Right lobe of liver (tissue), 6 donors: ENCODE measurements around the gene MAL. TPM values are rescaled to one million over a fixed set of nuclear protein-coding genes. Genes with fewer than 3 reads are reported as not detected.
A peak's percentile ranks its signal among the peaks of the same experiment; 100 is the strongest.

Experiments used
- ATAC-seq, 4 donors: fragments of 200-7000 bp; cut with Tn5 transposase; one replicate each; pipeline ENCODE4 v1.9.1; 2020; ENCODE audit warnings: mild to moderate bottlenecking in 4 of 4, moderate library complexity in 4 of 4
- DNase-seq, 3 donors: peaks; one replicate each; pipeline ENCODE4 v3.0.0-alpha.2; 2020
- H3K27ac ChIP-seq, 3 donors: fragments of 200-600 bp; one replicate each; pipeline ENCODE4 v1.8.0; 2022
- H3K27me3 ChIP-seq, 2 donors: fragments of 200-600 bp; one replicate each; pipeline ENCODE4 v1.8.0; 2022
- H3K36me3 ChIP-seq, 4 donors: fragments of 200-600 bp; sonication (generic) in 1 of 4; one replicate each; pipeline versions ENCODE4 v1.5.1 to v1.8.0; 2017 to 2022; ENCODE audit warnings: control low read depth in 1 of 4
- H3K4me1 ChIP-seq, 4 donors: fragments of 200-600 bp; sonication (generic) in 1 of 4; one replicate each; pipeline versions ENCODE4 v1.5.1 to v1.8.0; 2017 to 2022; ENCODE audit warnings: control low read depth in 1 of 4
- H3K4me3 ChIP-seq, 3 donors: fragments of 200-600 bp; one replicate each; pipeline ENCODE4 v1.8.0; 2022
- H3K9me3 ChIP-seq, 4 donors: fragments of 200-600 bp; sonication (generic) in 1 of 4; one replicate each; pipeline versions ENCODE4 v1.5.1 to v1.8.0; 2017 to 2022; ENCODE audit warnings: control low read depth in 1 of 4
- POLR2A ChIP-seq: fragments of 450-650 bp; IDR thresholded peaks from one replicate; pipeline ENCODE4 v1.6.1; 2017; ENCODE audit warnings: antibody characterized with exemption, mild to moderate bottlenecking
- WGBS: methylation state at CpG from one replicate; pipeline ENCODE4 v1.1.6; 2018; ENCODE audit warnings: low coverage, low lambda C conversion rate; ENCODE audit not compliant: insufficient coverage; ENCODE audit errors: missing lambda C conversion rate; 5-methylcytosine and 5-hydroxymethylcytosine counted together
- intact Hi-C, 2 donors: fragments of 100-400 bp; cut with DNase I; formaldehyde crosslinking; loops; one replicate each; pipeline versions ENCODE4 v1.11.2 to v1.14.1; 2022
- total RNA-seq, 6 experiments: library from RNA; depleted of rRNA in 2 of 6; stranded (reverse); fragments of >200 nt in 2 of 6; fragmentation: NEBNext Ultra II Directional in 3 of 6; extraction: Animal tissue kit (Norgen Biotek cat#: 25700) in 3 of 6; gene quantifications; one replicate each; pipeline versions ENCODE4 v1.1.0 to v1.2.4, GENCODE V29; 2016 to 2023
- TF ChIP-seq, protein P1 (sequence below), 4 donors: fragments of 200-600 bp in 3 of 4; fragments of 450-650 bp in 1 of 4; IDR thresholded peaks; one replicate each; pipeline versions ENCODE4 v1.5.1 to v1.8.0; 2016 to 2022; ENCODE audit warnings: antibody characterized with exemption in 4 of 4, mild to moderate bottlenecking in 2 of 4
- donor health status: DM: no; HTN: yes; CAD: no.
- donor health status: DM: no; HTN: no; CAD: no.
- donor health status: DM: no; HTN: no; CAD: no.
- donor health status: DM: no; HTN: yes; CAD: no.
- donor health status: DM: no; HTN: yes; CAD: no.

Gene MAL
- total RNA-seq, 6 experiments from 2014 or later, result 0.24 TPM; not detected in 5

GRCh38 chr2:95041060-95041823 lies 15.7 kb downstream of the MAL start:
- H3K27ac ChIP-seq, result no peak overlapping the region

DNA sequence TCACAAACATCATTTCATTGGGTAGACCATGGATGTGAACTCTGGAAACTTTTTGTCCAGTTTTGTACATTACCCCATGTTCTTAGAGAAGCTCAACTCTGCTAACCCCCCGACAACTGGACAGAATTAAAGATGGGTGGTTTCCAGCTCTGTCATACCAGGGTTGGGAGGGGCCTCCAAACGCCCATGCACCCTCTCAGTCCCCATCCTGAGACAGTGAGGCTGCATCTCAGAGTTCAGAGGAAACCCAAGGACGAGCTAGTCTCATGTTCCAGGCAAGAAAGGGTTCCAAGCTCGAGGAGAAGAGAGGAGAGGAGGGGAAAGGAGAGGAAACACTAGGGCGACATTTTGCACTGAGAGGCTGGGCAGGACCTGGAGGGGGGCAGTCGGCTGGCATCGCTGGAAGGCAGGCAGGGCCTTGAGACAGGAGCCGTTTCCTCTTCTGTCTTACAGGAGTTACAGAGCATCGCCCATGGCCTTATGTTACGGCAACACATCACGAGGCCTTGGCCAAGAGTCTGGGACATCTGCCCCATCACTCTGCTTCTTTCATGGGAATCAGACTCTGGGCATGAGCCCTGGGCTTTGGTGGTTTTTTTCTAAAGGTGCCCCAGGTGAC lies 16.4 kb downstream of the MAL start:
- no peaks in the 10 kb centered on the region for H3K4me1 ChIP-seq
- 59% methylated on average over 9 of the region's 11 CpGs for WGBS
- H3K27ac ChIP-seq, result no peak overlapping the region
- no peaks in the 10 kb centered on the region for H3K9me3 ChIP-seq
- no peak overlapping the region for H3K4me3 ChIP-seq
- H3K27me3 ChIP-seq, result no peaks in the 10 kb centered on the region
- ATAC-seq, result no peak
- intact Hi-C loops, result no loop called here
- peak in 1 of 3 donors; percentile 3 for DNase-seq
- TF ChIP-seq, protein P1, sequence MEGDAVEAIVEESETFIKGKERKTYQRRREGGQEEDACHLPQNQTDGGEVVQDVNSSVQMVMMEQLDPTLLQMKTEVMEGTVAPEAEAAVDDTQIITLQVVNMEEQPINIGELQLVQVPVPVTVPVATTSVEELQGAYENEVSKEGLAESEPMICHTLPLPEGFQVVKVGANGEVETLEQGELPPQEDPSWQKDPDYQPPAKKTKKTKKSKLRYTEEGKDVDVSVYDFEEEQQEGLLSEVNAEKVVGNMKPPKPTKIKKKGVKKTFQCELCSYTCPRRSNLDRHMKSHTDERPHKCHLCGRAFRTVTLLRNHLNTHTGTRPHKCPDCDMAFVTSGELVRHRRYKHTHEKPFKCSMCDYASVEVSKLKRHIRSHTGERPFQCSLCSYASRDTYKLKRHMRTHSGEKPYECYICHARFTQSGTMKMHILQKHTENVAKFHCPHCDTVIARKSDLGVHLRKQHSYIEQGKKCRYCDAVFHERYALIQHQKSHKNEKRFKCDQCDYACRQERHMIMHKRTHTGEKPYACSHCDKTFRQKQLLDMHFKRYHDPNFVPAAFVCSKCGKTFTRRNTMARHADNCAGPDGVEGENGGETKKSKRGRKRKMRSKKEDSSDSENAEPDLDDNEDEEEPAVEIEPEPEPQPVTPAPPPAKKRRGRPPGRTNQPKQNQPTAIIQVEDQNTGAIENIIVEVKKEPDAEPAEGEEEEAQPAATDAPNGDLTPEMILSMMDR (IDR thresholded peaks at IDR 0.05), result no peak
- no peak for TF ChIP-seq POLR2A
- no peaks in the 10 kb centered on the region for H3K36me3 ChIP-seq

More at GRCh38 chr2:95041060-95041823, 15.7 kb downstream of the MAL start:
- ATAC-seq (no peak), DNase-seq (peak in 2 of 3 donors; percentile 2 to 7)
- H3K27me3 ChIP-seq, result no peaks in the 10 kb centered on the region
- no peaks in the 10 kb centered on the region for H3K9me3 ChIP-seq
- intact Hi-C loops, result no loop called here
- H3K4me1 ChIP-seq, result no peaks in the 10 kb centered on the region
- TF ChIP-seq POLR2A, result no peak
- TF ChIP-seq, protein P1 (IDR thresholded peaks at IDR 0.05), result no peak
- WGBS, result 66% methylated on average over 9 of the region's 10 CpGs
- H3K4me3 ChIP-seq, result no peak overlapping the region
- no peaks in the 10 kb centered on the region for H3K36me3 ChIP-seq

DNA sequence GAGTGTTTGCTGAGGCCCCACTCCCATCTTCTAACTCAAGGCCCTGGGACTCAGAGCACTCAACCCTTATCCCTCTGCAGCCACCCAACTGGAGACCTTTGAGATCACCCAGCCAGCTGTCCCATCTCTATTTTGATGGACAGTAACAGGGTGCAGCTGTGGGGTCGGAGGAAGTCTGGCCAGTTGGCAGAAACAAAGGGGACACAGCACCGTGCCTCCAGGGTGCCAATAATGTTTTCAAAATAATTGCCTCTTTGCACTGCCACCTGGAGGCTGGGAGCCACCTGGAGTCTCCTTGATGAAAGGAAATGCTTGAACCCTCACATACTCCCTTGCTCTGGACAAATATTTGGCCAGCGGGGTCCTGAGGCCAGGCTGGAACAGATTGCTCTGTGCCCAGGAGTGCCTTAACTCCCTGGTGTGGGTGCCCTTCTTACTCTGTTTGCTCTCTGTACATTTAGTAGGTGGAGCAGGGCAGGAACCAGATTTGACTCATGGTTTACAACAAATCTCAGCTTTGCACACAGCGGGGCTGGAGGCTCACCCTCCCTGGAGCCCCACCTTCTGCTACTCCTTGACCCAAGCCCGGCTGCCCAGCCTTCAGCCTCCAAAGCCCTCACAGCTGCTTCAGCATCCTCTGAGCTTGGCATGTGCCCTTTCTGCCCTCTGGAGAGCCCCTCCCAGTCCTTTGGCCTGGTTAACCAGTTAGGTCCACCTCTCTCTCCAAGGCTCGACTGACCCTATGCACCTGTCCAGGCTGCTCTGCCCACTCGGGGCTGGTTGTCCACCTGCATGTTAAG lies 17.2 kb downstream of the MAL start:
- no peaks in the 10 kb centered on the region for H3K27me3 ChIP-seq
- H3K9me3 ChIP-seq, result no peaks in the 10 kb centered on the region
- 40% methylated on average over 2 of the region's 7 CpGs for WGBS
- ATAC-seq (no peak), DNase-seq (peak in 1 of 3 donors; percentile 5)
- H3K36me3 ChIP-seq, result no peaks in the 10 kb centered on the region
- no peak overlapping the region for H3K4me3 ChIP-seq
- no peak for TF ChIP-seq POLR2A
- TF ChIP-seq, protein P1 (IDR thresholded peaks at IDR 0.05), result no peak
- no peaks in the 10 kb centered on the region for H3K4me1 ChIP-seq
- H3K27ac ChIP-seq, result no peak overlapping the region
- intact Hi-C loops, result no loop called here

DNA sequence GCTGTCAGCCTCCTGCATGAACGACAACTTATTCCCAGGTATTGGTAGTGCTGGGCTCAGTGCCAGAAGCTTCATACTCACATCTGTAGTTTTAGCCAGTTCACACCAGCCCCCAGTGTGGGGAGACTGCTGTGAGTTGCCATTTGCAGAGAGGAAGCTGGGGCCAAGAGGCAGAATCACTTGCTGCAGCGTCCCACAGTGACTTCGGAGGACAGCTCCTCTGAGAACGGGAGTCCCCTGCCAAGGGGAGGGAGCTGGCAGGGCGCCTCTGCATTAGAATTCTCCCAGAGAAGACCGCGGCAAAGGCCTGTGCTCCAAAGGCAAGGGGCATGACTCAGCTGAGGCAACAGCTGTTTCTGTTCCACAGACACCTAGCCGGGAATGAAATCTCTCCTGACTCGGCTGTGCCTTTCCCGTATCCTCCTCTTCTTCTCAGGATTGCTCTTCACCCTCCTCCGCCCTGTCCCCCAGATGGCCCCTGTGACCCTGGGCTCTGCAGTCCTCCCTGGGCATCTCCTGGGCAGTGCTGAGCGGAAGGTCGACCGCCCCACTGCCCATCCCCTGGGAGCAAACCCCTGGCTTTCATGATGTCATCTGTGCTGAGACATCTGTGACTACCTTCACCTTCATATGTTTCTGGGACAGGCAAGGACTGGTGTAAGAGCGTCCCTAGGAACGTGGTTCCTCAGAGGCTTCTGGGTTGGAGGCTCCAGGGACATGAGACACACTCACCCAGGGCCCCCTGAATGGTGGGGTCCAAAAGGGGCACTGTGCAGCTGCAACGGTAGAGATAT lies 18.0 kb downstream of the MAL start:
- intact Hi-C loops, result no loop called here

More for the DNA sequence above, 18.0 kb downstream of the MAL start:
- ATAC-seq, result peak; percentile 37 to 81 (median 51)
- H3K4me3 ChIP-seq, result no peak overlapping the region
- TF ChIP-seq, protein P1 (IDR thresholded peaks at IDR 0.05), result no peak
- TF ChIP-seq POLR2A, result no peak
- H3K9me3 ChIP-seq, result no peaks in the 10 kb centered on the region
- DNase-seq, result peak in 2 of 3 donors; percentile 54 to 68
- WGBS, result 26% methylated on average over 7 of the region's 17 CpGs
- no peak overlapping the region for H3K27ac ChIP-seq
- H3K36me3 ChIP-seq, result no peaks in the 10 kb centered on the region
- H3K4me1 ChIP-seq, result no peaks in the 10 kb centered on the region
- no peaks in the 10 kb centered on the region for H3K27me3 ChIP-seq
